Hepatocyte (in vitro differentiated cells): ENCODE data around the gene CCSER2. TPM values are rescaled to one million over a fixed set of nuclear protein-coding genes. Genes with fewer than 3 reads are reported as not detected.
A peak's percentile ranks its signal among the peaks of the same experiment; 100 is the strongest.
"Not testable (repeated sequence)": the region's sequence is repeated elsewhere in the genome, so short reads cannot be mapped to it uniquely, and the experiment has no call there.

Experiments used
- DNase-seq: peaks from one replicate; pipeline ENCODE4 v3.0.0-alpha.2; 2016; ENCODE audit warnings: low spot score
- H2AFZ ChIP-seq: fragments of 200-600 bp; sonication (generic); 2 replicates; pipeline ENCODE4 v1.6.0; 2016; ENCODE audit warnings: antibody characterized with exemption, mild to moderate bottlenecking
- H3K27ac ChIP-seq: fragments of 200-600 bp; sonication (generic); 2 replicates; pipeline ENCODE4 v1.5.1; 2016; ENCODE audit warnings: mild to moderate bottlenecking
- H3K27me3 ChIP-seq: fragments of 200-600 bp; sonication (generic); 2 replicates; pipeline ENCODE4 v1.6.1; 2016
- H3K36me3 ChIP-seq: fragments of 200-600 bp; sonication (generic); replicated peaks from 2 replicates; pipeline ENCODE4 v1.5.1; 2016; ENCODE audit warnings: low read depth; ENCODE audit not compliant: insufficient read depth
- H3K4me1 ChIP-seq: fragments of 200-600 bp; sonication (generic); 2 replicates; pipeline ENCODE4 v1.5.1; 2016; ENCODE audit warnings: mild to moderate bottlenecking, moderate library complexity; ENCODE audit not compliant: insufficient read depth
- H3K4me2 ChIP-seq: fragments of 200-600 bp; sonication (generic); 2 replicates; pipeline ENCODE4 v1.6.0; 2016
- H3K4me3 ChIP-seq: fragments of 200-600 bp; sonication (generic); 2 replicates; pipeline ENCODE4 v1.5.1; 2016; ENCODE audit warnings: mild to moderate bottlenecking
- H3K79me2 ChIP-seq: fragments of 200-600 bp; sonication (generic); 2 replicates; pipeline ENCODE4 v1.6.0; 2017; ENCODE audit warnings: mild to moderate bottlenecking
- H3K9me2 ChIP-seq: fragments of 200-600 bp; sonication (generic); replicated peaks from 2 replicates; pipeline ENCODE4 v1.6.0; 2017; ENCODE audit warnings: mild to moderate bottlenecking; ENCODE audit not compliant: insufficient read depth
- H3K9me3 ChIP-seq: fragments of 200-600 bp; sonication (generic); 2 replicates; pipeline ENCODE4 v1.5.1; 2016; ENCODE audit warnings: low read depth, mild to moderate bottlenecking
- H4K20me1 ChIP-seq: fragments of 200-600 bp; sonication (generic); 2 replicates; pipeline ENCODE4 v1.6.0; 2016; ENCODE audit warnings: mild to moderate bottlenecking; ENCODE audit not compliant: insufficient read depth, poor library complexity, severe bottlenecking
- CTCF ChIP-seq: fragments of 200-600 bp; sonication (generic); IDR thresholded peaks from 2 replicates; pipeline ENCODE4 v1.5.1; 2016; ENCODE audit warnings: antibody characterized with exemption, mild to moderate bottlenecking; ENCODE audit not compliant: poor library complexity
- EZH2 ChIP-seq: fragments of 200-600 bp; sonication (generic); IDR thresholded peaks from 2 replicates; pipeline ENCODE4 v1.6.1; 2016; ENCODE audit warnings: antibody characterized with exemption, mild to moderate bottlenecking, borderline replicate concordance
- EZH2phosphoT487 ChIP-seq: fragments of 200-600 bp; sonication (generic); IDR thresholded peaks from one replicate; pipeline ENCODE4 v1.6.1; 2018; ENCODE audit warnings: antibody characterized with exemption, mild to moderate bottlenecking, low read depth, moderate library complexity; ENCODE audit not compliant: unreplicated experiment, severe bottlenecking
- WGBS: methylation state at CpG from one replicate; pipeline ENCODE4 v1.1.6; 2016; ENCODE audit warnings: low lambda C conversion rate; ENCODE audit errors: missing lambda C conversion rate; 5-methylcytosine and 5-hydroxymethylcytosine counted together
- polyA plus RNA-seq: library from polyadenylated mRNA; unstranded; fragments of >200 nt; fragmentation: Nextera tagmentation; extraction: Ambion mirVana; gene quantifications from 2 replicates; pipeline ENCODE4 v1.2.1, GENCODE V29; 2016
- total RNA-seq: library from RNA; depleted of rRNA; stranded (reverse); fragments of >200 nt; gene quantifications from 2 replicates; pipeline ENCODE4 v1.2.3, GENCODE V29; 2014

The CCSER2 gene
- total and polyA plus RNA-seq, 2 experiments from 2014 or later, result 36.5 to 39.7 TPM

GRCh38 chr10:84493361-84493760 lies 165.0 kb downstream of the CCSER2 start:
- H3K9me3 ChIP-seq, result no peaks in the 10 kb centered on the region

GRCh38 chr10:84493951-84494848 lies 165.8 kb downstream of the CCSER2 start:
- no peak for TF ChIP-seq EZH2
- H3K9me3 ChIP-seq, result no peaks in the 10 kb centered on the region

More at GRCh38 chr10:84493361-84493760, 165.0 kb downstream of the CCSER2 start:
- H3K4me2 ChIP-seq, result no peak overlapping the region
- no peaks in the 10 kb centered on the region for H4K20me1 ChIP-seq
- H3K4me1 ChIP-seq, result no peaks in the 10 kb centered on the region
- no peak for DNase-seq
- no peaks in the 10 kb centered on the region for H3K36me3 ChIP-seq
- H3K27me3 ChIP-seq, result no peaks in the 10 kb centered on the region
- H2AFZ ChIP-seq, result no peak overlapping the region
- H3K27ac ChIP-seq, result no peak overlapping the region
- H3K79me2 ChIP-seq, result no peaks in the 10 kb centered on the region
- no peak for TF ChIP-seq EZH2
- no peak for TF ChIP-seq EZH2phosphoT487
- TF ChIP-seq CTCF, result no peak
- 96% methylated on average over 2 of the region's 2 CpGs for WGBS
- no peak overlapping the region for H3K4me3 ChIP-seq
- H3K9me2 ChIP-seq, result no peaks in the 10 kb centered on the region

GRCh38 chr10:84494849-84495180 lies 166.4 kb downstream of the CCSER2 start:
- Histone ChIP-seq H3K27ac (peak overlapping the region; percentile 54), H3K9me3 (no peaks in the 10 kb centered on the region), H3K27me3 (no peaks in the 10 kb centered on the region), H3K36me3 (no peaks in the 10 kb centered on the region), H3K79me2 (no peaks in the 10 kb centered on the region), H3K4me1 (no peaks in the 10 kb centered on the region), H4K20me1 (no peaks in the 10 kb centered on the region), H3K4me2 (no peak overlapping the region), H2AFZ (no peak overlapping the region), H3K4me3 (no peak overlapping the region), H3K9me2 (no peaks in the 10 kb centered on the region)
- no peak for TF ChIP-seq EZH2phosphoT487
- TF ChIP-seq EZH2, result no peak
- TF ChIP-seq CTCF, result no peak
- DNase-seq, result no peak

More at GRCh38 chr10:84493951-84494848, 165.8 kb downstream of the CCSER2 start:
- H2AFZ ChIP-seq, result no peak overlapping the region
- no peaks in the 10 kb centered on the region for H3K27me3 ChIP-seq
- no peaks in the 10 kb centered on the region for H3K36me3 ChIP-seq
- H3K79me2 ChIP-seq, result no peaks in the 10 kb centered on the region
- H3K4me3 ChIP-seq, result no peak overlapping the region
- WGBS, result 78% methylated on average over 9 of the region's 9 CpGs
- DNase-seq, result peak; percentile 36
- H3K4me1 ChIP-seq, result no peaks in the 10 kb centered on the region
- H3K27ac ChIP-seq, result peak overlapping the region; percentile 54
- no peaks in the 10 kb centered on the region for H3K9me2 ChIP-seq
- H3K4me2 ChIP-seq, result no peak overlapping the region
- H4K20me1 ChIP-seq, result no peaks in the 10 kb centered on the region

DNA sequence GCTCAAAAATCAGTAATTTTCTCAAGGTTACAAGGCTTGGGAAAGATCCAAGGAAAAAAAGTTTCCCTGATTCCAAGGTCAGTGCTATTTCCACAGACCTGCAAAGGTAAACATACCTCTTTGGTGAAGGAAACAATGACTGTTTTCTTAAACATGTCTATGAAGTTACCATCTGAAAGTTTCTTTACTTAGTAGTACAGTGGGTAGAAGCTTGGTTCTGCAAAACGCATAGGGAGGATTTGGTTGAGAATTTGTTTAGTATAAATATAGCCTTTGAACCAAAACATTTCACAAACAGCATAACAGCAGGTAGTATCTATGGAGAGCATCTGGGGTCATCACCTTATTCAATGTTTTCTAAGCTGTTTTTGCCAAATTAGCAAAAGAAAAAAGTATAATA lies 169.6 kb downstream of the CCSER2 start:
- Histone ChIP-seq H3K9me3 (no peaks in the 10 kb centered on the region), H3K4me1 (no peaks in the 10 kb centered on the region), H3K4me2 (no peak overlapping the region), H3K36me3 (no peaks in the 10 kb centered on the region), H4K20me1 (no peaks in the 10 kb centered on the region), H3K9me2 (no peaks in the 10 kb centered on the region), H3K4me3 (no peak overlapping the region), H3K79me2 (no peaks in the 10 kb centered on the region), H3K27me3 (no peaks in the 10 kb centered on the region), H3K27ac (no peak overlapping the region), H2AFZ (no peak overlapping the region)
- no peak for TF ChIP-seq EZH2phosphoT487
- no peak for TF ChIP-seq CTCF
- no peak for TF ChIP-seq EZH2
- 37% methylated on average over 1 of the region's 1 CpG for WGBS
- no peak for DNase-seq

GRCh38 chr10:84499039-84499438 lies 170.7 kb downstream of the CCSER2 start:
- not testable (repeated sequence) for H3K27me3 ChIP-seq, H3K4me3 ChIP-seq

More at GRCh38 chr10:84499039-84499438, 170.7 kb downstream of the CCSER2 start:
- H3K36me3 ChIP-seq, H2AFZ ChIP-seq, H3K9me2 ChIP-seq, H3K79me2 ChIP-seq, H3K9me3 ChIP-seq, H4K20me1 ChIP-seq, H3K4me1 ChIP-seq, H3K27ac ChIP-seq, H3K4me2 ChIP-seq, DNase-seq: not testable (repeated sequence)
- 98% methylated on average over 9 of the region's 9 CpGs for WGBS
